ENCODE data around the gene GSG1.

- TF ChIP-seq, protein P1, sequence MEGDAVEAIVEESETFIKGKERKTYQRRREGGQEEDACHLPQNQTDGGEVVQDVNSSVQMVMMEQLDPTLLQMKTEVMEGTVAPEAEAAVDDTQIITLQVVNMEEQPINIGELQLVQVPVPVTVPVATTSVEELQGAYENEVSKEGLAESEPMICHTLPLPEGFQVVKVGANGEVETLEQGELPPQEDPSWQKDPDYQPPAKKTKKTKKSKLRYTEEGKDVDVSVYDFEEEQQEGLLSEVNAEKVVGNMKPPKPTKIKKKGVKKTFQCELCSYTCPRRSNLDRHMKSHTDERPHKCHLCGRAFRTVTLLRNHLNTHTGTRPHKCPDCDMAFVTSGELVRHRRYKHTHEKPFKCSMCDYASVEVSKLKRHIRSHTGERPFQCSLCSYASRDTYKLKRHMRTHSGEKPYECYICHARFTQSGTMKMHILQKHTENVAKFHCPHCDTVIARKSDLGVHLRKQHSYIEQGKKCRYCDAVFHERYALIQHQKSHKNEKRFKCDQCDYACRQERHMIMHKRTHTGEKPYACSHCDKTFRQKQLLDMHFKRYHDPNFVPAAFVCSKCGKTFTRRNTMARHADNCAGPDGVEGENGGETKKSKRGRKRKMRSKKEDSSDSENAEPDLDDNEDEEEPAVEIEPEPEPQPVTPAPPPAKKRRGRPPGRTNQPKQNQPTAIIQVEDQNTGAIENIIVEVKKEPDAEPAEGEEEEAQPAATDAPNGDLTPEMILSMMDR (IDR thresholded peaks at IDR 0.05) = no peak
- TF ChIP-seq POLR2A (IDR thresholded peaks at IDR 0.05) = no peak
- TF ChIP-seq POLR2AphosphoS5 (IDR thresholded peaks at IDR 0.05) = no peak
Measured at GRCh38 chr12:13144266-13144828, 40.9 kb upstream of the GSG1 start.
